Body of pancreas (tissue), 4 donors: ENCODE results near the gene AIP. TPM values are rescaled to one million over a fixed set of nuclear protein-coding genes. Genes with fewer than 3 reads are reported as not detected.

Source experiments
- ATAC-seq: fragments of 150-250 bp; one replicate; pipeline ENCODE4 v1.9.1; 2016
- DNase-seq, 4 donors: peaks; one replicate each; pipeline ENCODE4 v3.0.0-alpha.2; 2019
- H3K27ac ChIP-seq, 4 donors: fragments of 200-600 bp; sonication (generic); 1 replicate in 3 of 4; 2 replicates in 1 of 4; pipeline versions ENCODE4 v1.5.1 to v1.6.1; 2016 to 2019; ENCODE audit warnings: mild to moderate bottlenecking in 1 of 4, mixed read lengths in 1 of 4, moderate library complexity in 1 of 4
- H3K27me3 ChIP-seq, 2 donors: fragments of 200-600 bp; sonication (generic); one replicate each; pipeline ENCODE4 v1.6.0; 2016; ENCODE audit warnings: mild to moderate bottlenecking in 1 of 2
- H3K36me3 ChIP-seq, 2 donors: fragments of 200-600 bp; sonication (generic); replicated peaks in 1 of 2; 2 replicates each; pipeline ENCODE4 v1.5.1; 2016; ENCODE audit warnings: low read depth in 2 of 2; ENCODE audit not compliant: insufficient read depth in 1 of 2
- H3K4me1 ChIP-seq: fragments of 200-600 bp; sonication (generic); one replicate; pipeline ENCODE4 v1.6.0; 2016
- H3K4me3 ChIP-seq, 2 donors: fragments of 200-600 bp; sonication (generic); 1 replicate in 1 of 2; 2 replicates in 1 of 2; pipeline ENCODE4 v1.5.1; 2016 to 2019
- H3K9me3 ChIP-seq, 3 donors: fragments of 200-600 bp; sonication (generic); 1 replicate in 2 of 3; 2 replicates in 1 of 3; pipeline ENCODE4 v1.5.1; 2016
- POLR2A ChIP-seq, 3 donors: fragments of 450-650 bp; IDR thresholded peaks; one replicate each; pipeline ENCODE4 v1.6.1; 2016; ENCODE audit warnings: antibody characterized with exemption in 3 of 3, mild to moderate bottlenecking in 2 of 3
- WGBS, 2 donors: methylation state at CpG; one replicate each; pipeline ENCODE4 v1.1.5; 2017; 5-methylcytosine and 5-hydroxymethylcytosine counted together
- intact Hi-C: fragments of 100-400 bp; cut with DNase I; formaldehyde crosslinking; loops from one replicate; pipeline ENCODE4 v1.15.1; 2023
- total RNA-seq, 2 donors: library from RNA; depleted of rRNA; stranded (reverse); fragments of >200 nt; gene quantifications; one replicate each; pipeline ENCODE4 v1.1.0, GENCODE V29; 2016
- TF ChIP-seq, protein P1 (sequence below), 7 experiments: fragments of 450-650 bp in 4 of 7; fragments of 200-600 bp in 3 of 7; sonication (generic) in 3 of 7; IDR thresholded peaks; one replicate each; pipeline ENCODE4 v1.5.1; 2016 to 2019; ENCODE audit warnings: antibody characterized with exemption in 7 of 7

The AIP gene
- total RNA-seq, 2 donors from 2014 or later = 21.4 to 39.7 TPM

DNA sequence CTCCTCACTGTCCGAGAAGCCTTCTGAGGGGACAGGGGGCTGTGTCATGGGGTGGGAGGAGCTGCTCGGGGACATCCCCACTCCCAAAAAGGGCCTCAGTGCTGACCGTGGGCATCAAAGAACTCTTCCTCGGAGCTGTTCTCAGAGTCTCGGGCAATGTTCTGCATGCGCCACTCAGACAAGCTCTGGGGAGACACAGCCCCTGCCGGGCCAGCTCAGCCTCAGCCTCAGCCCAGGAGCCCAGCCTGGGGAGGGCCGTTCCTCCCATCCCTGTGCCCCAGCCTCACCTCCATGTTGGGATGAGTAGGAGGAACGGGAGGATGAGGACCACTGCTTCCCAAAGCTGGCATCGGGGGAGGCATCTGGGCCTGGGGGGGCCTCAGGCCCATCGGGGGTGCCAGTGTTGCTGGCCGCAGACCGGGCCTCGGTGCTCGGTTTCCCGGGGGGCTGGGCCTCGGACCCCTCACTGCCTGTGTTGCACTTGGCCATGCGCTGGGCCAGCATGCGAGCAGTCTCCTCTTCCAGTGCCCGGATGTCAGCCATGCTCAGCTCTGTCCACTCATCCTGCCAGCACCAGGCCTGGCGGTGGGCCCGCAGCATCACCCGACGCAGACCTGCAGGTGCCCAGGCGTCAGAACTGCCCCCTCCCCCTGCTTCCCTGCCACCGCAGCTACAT lies 17.1 kb downstream of the AIP start:
- no peaks in the 10 kb centered on the region for H3K27me3 ChIP-seq
- peaks cover 0 to 9% of the 10 kb centered on the region in 2 donors for H3K36me3 ChIP-seq
- no peak overlapping the region for H3K27ac ChIP-seq
- H3K9me3 ChIP-seq = no peaks in the 10 kb centered on the region
- intact Hi-C loops = no loop called here
- H3K4me1 ChIP-seq = peaks cover 18% of the 10 kb centered on the region
- WGBS, 2 donors = 95 to 100% methylated on average over 3 to 26 of the region's 26 CpGs
- ATAC-seq (no peak), DNase-seq (no peak)
- TF ChIP-seq, protein P1, sequence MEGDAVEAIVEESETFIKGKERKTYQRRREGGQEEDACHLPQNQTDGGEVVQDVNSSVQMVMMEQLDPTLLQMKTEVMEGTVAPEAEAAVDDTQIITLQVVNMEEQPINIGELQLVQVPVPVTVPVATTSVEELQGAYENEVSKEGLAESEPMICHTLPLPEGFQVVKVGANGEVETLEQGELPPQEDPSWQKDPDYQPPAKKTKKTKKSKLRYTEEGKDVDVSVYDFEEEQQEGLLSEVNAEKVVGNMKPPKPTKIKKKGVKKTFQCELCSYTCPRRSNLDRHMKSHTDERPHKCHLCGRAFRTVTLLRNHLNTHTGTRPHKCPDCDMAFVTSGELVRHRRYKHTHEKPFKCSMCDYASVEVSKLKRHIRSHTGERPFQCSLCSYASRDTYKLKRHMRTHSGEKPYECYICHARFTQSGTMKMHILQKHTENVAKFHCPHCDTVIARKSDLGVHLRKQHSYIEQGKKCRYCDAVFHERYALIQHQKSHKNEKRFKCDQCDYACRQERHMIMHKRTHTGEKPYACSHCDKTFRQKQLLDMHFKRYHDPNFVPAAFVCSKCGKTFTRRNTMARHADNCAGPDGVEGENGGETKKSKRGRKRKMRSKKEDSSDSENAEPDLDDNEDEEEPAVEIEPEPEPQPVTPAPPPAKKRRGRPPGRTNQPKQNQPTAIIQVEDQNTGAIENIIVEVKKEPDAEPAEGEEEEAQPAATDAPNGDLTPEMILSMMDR (IDR thresholded peaks at IDR 0.05) = no peak
- TF ChIP-seq POLR2A (IDR thresholded peaks at IDR 0.05) = no peak
- no peak overlapping the region for H3K4me3 ChIP-seq

DNA sequence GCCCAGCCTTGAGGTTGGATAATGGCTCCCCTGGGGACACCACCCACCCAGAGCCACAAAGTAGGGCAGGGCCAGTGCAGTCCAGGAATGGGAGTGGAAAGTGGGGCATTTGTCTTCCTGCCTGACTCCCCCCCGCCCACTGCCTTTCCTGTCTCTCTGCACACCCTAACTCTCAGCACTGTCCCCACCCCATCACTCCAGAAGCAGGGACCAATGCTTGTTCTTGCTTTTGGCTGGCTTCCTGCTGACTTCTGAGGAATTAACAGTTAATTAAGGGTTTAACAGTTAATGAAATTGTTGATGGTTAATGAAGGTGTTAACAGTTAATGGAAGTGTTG lies 17.6 kb downstream of the AIP start:
- no peak for ATAC-seq
- Histone ChIP-seq H3K4me1 (peaks cover 22% of the 10 kb centered on the region), H3K27me3 (no peaks in the 10 kb centered on the region), H3K9me3 (no peaks in the 10 kb centered on the region), H3K36me3 (peaks cover 0 to 9% of the 10 kb centered on the region in 2 donors), H3K4me3 (no peak overlapping the region), H3K27ac (no peak overlapping the region)
- intact Hi-C loops = no loop called here
- 88 to 92% methylated on average over 1 of the region's 1 CpG for WGBS, 2 donors
- TF ChIP-seq, protein P1 (IDR thresholded peaks at IDR 0.05) = no peak
- no peak for TF ChIP-seq POLR2A (IDR thresholded peaks at IDR 0.05)
- DNase-seq = no peak

- no peak overlapping the region for H3K4me3 ChIP-seq
- ATAC-seq (no peak), DNase-seq (no peak)
- H3K27me3 ChIP-seq = no peaks in the 10 kb centered on the region
- intact Hi-C loops = no loop called here
- H3K27ac ChIP-seq = no peak overlapping the region
- peaks cover 28% of the 10 kb centered on the region for H3K4me1 ChIP-seq
- no peaks in the 10 kb centered on the region for H3K9me3 ChIP-seq
- TF ChIP-seq POLR2A (IDR thresholded peaks at IDR 0.05) = no peak
- TF ChIP-seq, protein P1 (IDR thresholded peaks at IDR 0.05) = no peak
- peaks cover 0 to 7% of the 10 kb centered on the region in 2 donors for H3K36me3 ChIP-seq
- 84 to 92% methylated on average over 8 to 9 of the region's 9 CpGs for whole genome bisulfite sequencing, 2 donors
These were observed 18.2 kb downstream of the AIP start for GRCh38 chr11:67500831-67501715.

DNA sequence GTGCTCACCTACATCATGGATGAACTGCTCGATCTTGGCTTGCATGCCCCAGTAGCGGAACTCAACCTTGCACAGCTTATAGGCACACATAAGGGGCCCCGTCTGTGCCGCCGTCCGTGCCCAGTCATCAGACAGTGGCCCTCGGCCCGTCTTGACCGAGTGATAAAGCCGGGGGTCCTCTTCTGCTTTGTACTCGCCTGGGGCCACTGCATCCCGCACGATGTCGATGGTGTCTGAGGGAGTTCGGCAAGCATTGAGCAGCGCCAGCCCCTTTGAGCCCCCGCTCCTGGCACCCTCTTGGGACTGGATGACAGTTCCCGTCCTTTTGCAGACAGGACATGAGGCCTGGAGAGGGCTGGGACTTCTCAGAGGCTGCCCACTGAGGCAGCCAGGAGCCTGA lies 19.0 kb downstream of the AIP start:
- intact Hi-C loops = no loop called here
- H3K4me3 ChIP-seq = no peak overlapping the region

More for the DNA sequence above, 19.0 kb downstream of the AIP start:
- WGBS, 2 donors = 87 to 92% methylated on average over 15 to 18 of the region's 18 CpGs
- ATAC-seq = no peak
- H3K27ac ChIP-seq = no peak overlapping the region
- H3K9me3 ChIP-seq = no peaks in the 10 kb centered on the region
- peaks cover 36% of the 10 kb centered on the region for H3K4me1 ChIP-seq
- peaks cover 0 to 7% of the 10 kb centered on the region in 2 donors for H3K36me3 ChIP-seq
- TF ChIP-seq, protein P1 (IDR thresholded peaks at IDR 0.05) = no peak
- no peak for TF ChIP-seq POLR2A (IDR thresholded peaks at IDR 0.05)
- no peak for DNase-seq
- no peaks in the 10 kb centered on the region for H3K27me3 ChIP-seq
